ENCODE measurements around the gene KRI1. TPM values are rescaled to one million over a fixed set of nuclear protein-coding genes. Genes with fewer than 3 reads are reported as not detected.
"Not testable (repeated sequence)": the region's sequence is repeated elsewhere in the genome, so short reads cannot be mapped to it uniquely, and the experiment has no call there.

Gene KRI1
- polyA plus RNA-seq, 1 experiment = 11.3 TPM

DNA sequence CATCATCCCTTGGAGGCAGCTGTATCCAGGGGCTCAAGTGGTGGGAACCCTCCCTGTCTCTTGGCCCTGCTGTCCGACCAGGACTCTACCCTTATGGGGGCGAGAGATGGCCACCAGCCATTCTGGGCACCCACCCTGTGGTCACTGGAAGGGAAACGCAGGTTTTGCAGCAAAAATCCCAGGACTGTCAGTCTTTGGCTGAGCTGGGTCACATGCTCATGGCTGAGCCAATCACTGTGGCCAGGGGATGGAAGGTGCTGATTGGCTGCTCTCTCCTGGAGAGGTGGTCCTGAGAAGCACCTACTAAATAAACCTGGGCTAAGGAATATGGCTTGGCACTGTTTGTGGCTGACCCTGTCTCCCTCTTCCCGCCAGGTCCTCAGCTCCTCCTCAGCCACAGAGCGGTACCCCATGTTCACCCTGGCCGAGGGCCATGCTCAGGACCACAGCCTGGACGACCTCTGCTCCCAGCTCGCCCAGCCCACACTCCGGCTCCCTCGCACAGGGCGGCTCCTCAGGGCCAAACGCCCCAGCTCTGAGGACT is 13.2 kb downstream of the KRI1 start:
- Histone ChIP-seq H3K27ac (ENCODE audit: low read depth, low read length) (no peak overlapping the region), H3K9me3 (ENCODE audit: control insufficient read depth, insufficient read depth, low read length) (peaks cover 9% of the 10 kb centered on the region), H3K27me3 (ENCODE audit: control insufficient read depth, insufficient read depth, low read length) (no peaks in the 10 kb centered on the region), H3K4me3 (ENCODE audit: low read depth, low read length) (no peak overlapping the region)
- no peak for DNase-seq (ENCODE audit: low read depth, low spot score)
- no peak for TF ChIP-seq CTCF (IDR thresholded peaks at IDR 0.05; ENCODE audit: low read depth, low read length)
- CTCF ChIA-PET = interaction anchor here (1.3 kb wide), 1 partner anchor 69 kb away, joined by 3 read pairs; no protein-coding TSS in a partner anchor
- POLR2A ChIA-PET = no interaction called here

GRCh38 chr19:10551698-10552301 is 14.0 kb downstream of the KRI1 start:
- Histone ChIP-seq H3K4me3 (ENCODE audit: low read depth, low read length) (no peak overlapping the region), H3K9me3 (ENCODE audit: control insufficient read depth, insufficient read depth, low read length) (peaks cover 9% of the 10 kb centered on the region), H3K27me3 (ENCODE audit: control insufficient read depth, insufficient read depth, low read length) (no peaks in the 10 kb centered on the region), H3K27ac (ENCODE audit: low read depth, low read length) (no peak overlapping the region)
- DNase-seq (ENCODE audit: low read depth, low spot score) = no peak
- ChIA-PET POLR2A (interaction anchor here (0.6 kb wide), 1 partner anchor 108 kb away, joined by 5 read pairs; no protein-coding TSS in a partner anchor), CTCF (interaction anchor here (1.1 kb wide), 2 partner anchors 16 to 68 kb away, joined by 3 to 11 read pairs; no protein-coding TSS in a partner anchor)
- TF ChIP-seq CTCF (IDR thresholded peaks at IDR 0.05; ENCODE audit: low read depth, low read length) = 0 out of 2 replicates have a peak, but pooled peaks have one; percentile 6

GRCh38 chr19:10551006-10551405 is 14.8 kb downstream of the KRI1 start:
- H3K27ac ChIP-seq (ENCODE audit: low read depth, low read length); H3K4me3 ChIP-seq (ENCODE audit: low read depth, low read length); DNase-seq (ENCODE audit: low read depth, low spot score); H3K9me3 ChIP-seq (ENCODE audit: control insufficient read depth, insufficient read depth, low read length); H3K27me3 ChIP-seq (ENCODE audit: control insufficient read depth, insufficient read depth, low read length): not testable (repeated sequence)
- ChIA-PET CTCF (interaction anchor here (0.6 to 1.1 kb wide), 3 partner anchors 15 to 67 kb away, joined by 3 to 11 read pairs (median 3); no protein-coding TSS in a partner anchor), POLR2A (interaction anchor here (0.6 kb wide), 1 partner anchor 107 kb away, joined by 5 read pairs; no protein-coding TSS in a partner anchor)

DNA sequence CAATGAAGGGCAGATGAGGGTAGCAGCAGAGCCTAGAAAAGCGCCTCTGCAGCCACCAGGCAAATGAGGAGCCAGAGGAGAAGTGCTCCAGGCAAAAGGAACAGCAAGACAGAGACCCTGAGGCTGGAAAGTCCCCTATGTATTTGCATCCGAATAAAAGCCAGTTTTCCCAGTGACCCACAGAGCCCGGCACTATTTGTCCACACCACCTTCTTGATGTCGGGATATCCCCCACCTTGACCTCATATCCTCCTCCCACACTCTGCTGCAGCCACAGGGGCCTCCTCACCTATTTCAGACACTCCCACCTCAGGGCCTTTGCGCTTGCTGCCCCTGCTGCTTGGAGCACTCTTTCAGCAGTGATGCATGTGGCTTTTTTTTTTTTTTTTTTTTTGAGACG is 15.5 kb downstream of the KRI1 start:
- TF ChIP-seq CTCF (IDR thresholded peaks at IDR 0.05; ENCODE audit: low read depth, low read length) = no peak
- CTCF ChIA-PET = no interaction called here
- H3K27me3 ChIP-seq (ENCODE audit: control insufficient read depth, insufficient read depth, low read length) = no peaks in the 10 kb centered on the region
- POLR2A ChIA-PET = no interaction called here
- no peak for DNase-seq (ENCODE audit: low read depth, low spot score)
- no peak overlapping the region for H3K27ac ChIP-seq (ENCODE audit: low read depth, low read length)
- no peak overlapping the region for H3K4me3 ChIP-seq (ENCODE audit: low read depth, low read length)
- peaks cover 9% of the 10 kb centered on the region for H3K9me3 ChIP-seq (ENCODE audit: control insufficient read depth, insufficient read depth, low read length)

GRCh38 chr19:10549733-10550132 is 16.1 kb downstream of the KRI1 start:
- Histone ChIP-seq H3K4me3 (ENCODE audit: low read depth, low read length) (no peak overlapping the region), H3K27me3 (ENCODE audit: control insufficient read depth, insufficient read depth, low read length) (no peaks in the 10 kb centered on the region), H3K9me3 (ENCODE audit: control insufficient read depth, insufficient read depth, low read length) (peaks cover 9% of the 10 kb centered on the region), H3K27ac (ENCODE audit: low read depth, low read length) (no peak overlapping the region)
- DNase-seq (ENCODE audit: low read depth, low spot score) = no peak
- no peak for TF ChIP-seq CTCF (IDR thresholded peaks at IDR 0.05; ENCODE audit: low read depth, low read length)
- ChIA-PET POLR2A (no interaction called here), CTCF (no interaction called here)

Measured in AG04450 (cell line).